Tibial artery (tissue), 4 donors: ENCODE results near the gene SLC24A3.
A peak's percentile ranks its signal among the peaks of the same experiment; 100 is the strongest.

Source experiments
- DNase-seq, 2 donors: peaks; one replicate each; pipeline ENCODE4 v3.0.0-alpha.2; 2019
- H3K27ac ChIP-seq, 2 donors: fragments of 200-600 bp; sonication (generic) in 1 of 2; 1 replicate in 1 of 2; 2 replicates in 1 of 2; pipeline ENCODE4 v1.5.1; 2018 to 2019; ENCODE audit warnings: mild to moderate bottlenecking in 1 of 2
- H3K27me3 ChIP-seq, 2 donors: fragments of 200-600 bp; sonication (generic) in 1 of 2; one replicate each; pipeline versions ENCODE4 v1.5.1 to v1.6.0; 2016 to 2019
- H3K36me3 ChIP-seq, 3 donors: fragments of 200-600 bp; sonication (generic) in 2 of 3; one replicate each; pipeline ENCODE4 v1.5.1; 2016 to 2019; ENCODE audit warnings: mild to moderate bottlenecking in 2 of 3
- H3K4me1 ChIP-seq, 4 donors: fragments of 200-600 bp; sonication (generic) in 2 of 4; 1 replicate in 3 of 4; 2 replicates in 1 of 4; pipeline ENCODE4 v1.5.1; 2016 to 2019
- H3K4me3 ChIP-seq, 2 donors: fragments of 200-600 bp; sonication (generic) in 1 of 2; 1 replicate in 1 of 2; 2 replicates in 1 of 2; pipeline ENCODE4 v1.5.1; 2018 to 2019; ENCODE audit warnings: mild to moderate bottlenecking in 2 of 2
- H3K9me3 ChIP-seq, 3 donors: fragments of 200-600 bp; sonication (generic) in 1 of 3; one replicate each; pipeline ENCODE4 v1.5.1; 2016 to 2019
- intact Hi-C: fragments of 100-400 bp; cut with DNase I; formaldehyde crosslinking; loops from one replicate; pipeline ENCODE4 v1.15.0; 2023; ENCODE audit warnings: low total_unique reads
- TF ChIP-seq, protein P1 (sequence below), 2 experiments: fragments of 200-600 bp in 1 of 2; fragments of 450-650 bp in 1 of 2; IDR thresholded peaks; one replicate each; pipeline ENCODE4 v1.5.1; 2017 to 2019; ENCODE audit warnings: antibody characterized with exemption in 2 of 2, mild to moderate bottlenecking in 1 of 2, moderate library complexity in 1 of 2

SLC24A3 gene

DNA sequence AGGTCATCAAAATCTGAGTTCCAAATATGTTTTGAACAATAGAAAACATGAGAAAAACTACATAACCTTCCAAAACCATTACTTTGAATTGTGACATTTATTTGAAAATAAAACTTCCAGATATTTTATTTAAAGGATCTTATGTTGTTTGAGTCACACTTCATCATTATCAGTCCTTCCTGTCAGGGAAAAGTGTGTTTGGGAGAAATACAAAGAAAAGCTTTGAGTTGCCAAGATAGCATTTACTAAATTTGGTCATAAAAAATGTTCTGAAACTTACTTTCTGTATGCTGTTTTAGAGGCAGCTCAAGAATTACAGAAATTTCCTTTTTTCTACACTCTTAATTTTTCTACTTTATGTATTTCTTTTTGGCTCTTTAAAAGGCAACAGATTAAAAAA is 337.5 kb downstream of the SLC24A3 start:
- H3K36me3 ChIP-seq: no peaks in the 10 kb centered on the region
- peak overlapping the region in 1 of 2 donors; percentile 26 for H3K27ac ChIP-seq
- no peaks in the 10 kb centered on the region for H3K27me3 ChIP-seq
- intact Hi-C loops: no loop called here
- H3K4me1 ChIP-seq: peaks cover 0 to 32% (median 10%) of the 10 kb centered on the region in 4 donors
- H3K9me3 ChIP-seq: no peaks in the 10 kb centered on the region
- TF ChIP-seq, protein P1, sequence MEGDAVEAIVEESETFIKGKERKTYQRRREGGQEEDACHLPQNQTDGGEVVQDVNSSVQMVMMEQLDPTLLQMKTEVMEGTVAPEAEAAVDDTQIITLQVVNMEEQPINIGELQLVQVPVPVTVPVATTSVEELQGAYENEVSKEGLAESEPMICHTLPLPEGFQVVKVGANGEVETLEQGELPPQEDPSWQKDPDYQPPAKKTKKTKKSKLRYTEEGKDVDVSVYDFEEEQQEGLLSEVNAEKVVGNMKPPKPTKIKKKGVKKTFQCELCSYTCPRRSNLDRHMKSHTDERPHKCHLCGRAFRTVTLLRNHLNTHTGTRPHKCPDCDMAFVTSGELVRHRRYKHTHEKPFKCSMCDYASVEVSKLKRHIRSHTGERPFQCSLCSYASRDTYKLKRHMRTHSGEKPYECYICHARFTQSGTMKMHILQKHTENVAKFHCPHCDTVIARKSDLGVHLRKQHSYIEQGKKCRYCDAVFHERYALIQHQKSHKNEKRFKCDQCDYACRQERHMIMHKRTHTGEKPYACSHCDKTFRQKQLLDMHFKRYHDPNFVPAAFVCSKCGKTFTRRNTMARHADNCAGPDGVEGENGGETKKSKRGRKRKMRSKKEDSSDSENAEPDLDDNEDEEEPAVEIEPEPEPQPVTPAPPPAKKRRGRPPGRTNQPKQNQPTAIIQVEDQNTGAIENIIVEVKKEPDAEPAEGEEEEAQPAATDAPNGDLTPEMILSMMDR (IDR thresholded peaks at IDR 0.05): no peak
- H3K4me3 ChIP-seq: no peak overlapping the region
- no peak for DNase-seq

- H3K4me3 ChIP-seq: no peak overlapping the region
- H3K9me3 ChIP-seq: no peaks in the 10 kb centered on the region
- H3K27me3 ChIP-seq: no peaks in the 10 kb centered on the region
- peaks cover 0 to 32% (median 10%) of the 10 kb centered on the region in 4 donors for H3K4me1 ChIP-seq
- TF ChIP-seq, protein P1 (IDR thresholded peaks at IDR 0.05): no peak
- H3K36me3 ChIP-seq: no peaks in the 10 kb centered on the region
- peak overlapping the region; percentile 36 to 40 for H3K27ac ChIP-seq
- intact Hi-C loops: no loop called here
- DNase-seq: peak in 1 of 2 donors; percentile 71
Observed at GRCh38 chr20:19552221-19553180, 340.1 kb downstream of the SLC24A3 start.

DNA sequence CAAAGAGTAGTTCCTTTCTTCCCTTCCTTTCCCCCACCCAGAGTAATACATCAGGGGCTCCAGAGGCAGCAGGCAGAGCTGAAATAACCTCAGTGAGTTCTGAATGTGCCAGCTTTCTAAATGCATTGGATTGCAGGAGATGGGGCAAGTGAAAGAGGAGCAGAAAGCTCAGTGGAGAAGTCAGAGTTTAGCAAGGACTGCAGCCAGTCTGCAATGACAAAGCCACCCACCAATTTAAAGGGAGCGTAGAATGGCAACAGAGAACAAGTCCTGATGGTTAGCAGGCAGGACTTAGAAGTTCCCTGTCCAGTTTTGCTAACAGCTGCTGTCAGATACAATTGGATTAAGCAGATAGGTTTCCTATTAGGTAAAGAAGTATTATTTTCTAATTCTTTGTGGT is 342.2 kb downstream of the SLC24A3 start:
- no peak for DNase-seq
- Histone ChIP-seq H3K27ac (no peak overlapping the region), H3K27me3 (no peaks in the 10 kb centered on the region), H3K4me1 (peaks cover 0 to 26% (median 10%) of the 10 kb centered on the region in 4 donors), H3K4me3 (no peak overlapping the region), H3K36me3 (no peaks in the 10 kb centered on the region), H3K9me3 (no peaks in the 10 kb centered on the region)
- TF ChIP-seq, protein P1 (IDR thresholded peaks at IDR 0.05): no peak
- intact Hi-C loops: no loop called here

DNA sequence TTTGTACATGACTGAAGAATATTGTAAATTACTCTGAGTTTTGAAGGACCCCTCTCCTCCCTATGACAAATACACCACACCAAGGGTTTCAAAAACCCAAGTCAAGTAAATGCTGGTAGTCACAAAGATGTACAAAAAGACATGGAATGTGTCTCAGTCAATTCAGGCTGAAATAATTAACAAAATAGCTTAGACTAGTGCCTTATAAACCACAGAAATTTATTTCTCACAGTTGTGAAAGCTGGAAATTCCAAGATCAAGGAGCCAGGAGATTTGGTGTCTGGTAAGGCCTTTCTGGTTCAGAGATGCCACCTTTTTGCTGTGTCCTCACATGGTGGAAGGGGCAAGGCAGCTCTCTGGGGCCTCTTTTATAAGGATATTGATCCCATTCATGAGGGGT is 343.3 kb downstream of the SLC24A3 start:
- Histone ChIP-seq H3K9me3 (no peaks in the 10 kb centered on the region), H3K27ac (no peak overlapping the region), H3K27me3 (no peaks in the 10 kb centered on the region), H3K4me3 (no peak overlapping the region), H3K4me1 (peaks cover 0 to 16% (median 10%) of the 10 kb centered on the region in 4 donors), H3K36me3 (no peaks in the 10 kb centered on the region)
- TF ChIP-seq, protein P1 (IDR thresholded peaks at IDR 0.05): no peak
- intact Hi-C loops: no loop called here
- no peak for DNase-seq

GRCh38 chr20:19557291-19557690 is 344.8 kb downstream of the SLC24A3 start:
- no peak for DNase-seq
- intact Hi-C loops: no loop called here
- TF ChIP-seq, protein P1 (IDR thresholded peaks at IDR 0.05): no peak
- Histone ChIP-seq H3K27me3 (no peaks in the 10 kb centered on the region), H3K36me3 (no peaks in the 10 kb centered on the region), H3K9me3 (no peaks in the 10 kb centered on the region), H3K4me1 (peaks cover 0 to 11% (median 2%) of the 10 kb centered on the region in 4 donors), H3K4me3 (no peak overlapping the region), H3K27ac (no peak overlapping the region)
